ENCODE measurements around the gene NFYC.

DNA sequence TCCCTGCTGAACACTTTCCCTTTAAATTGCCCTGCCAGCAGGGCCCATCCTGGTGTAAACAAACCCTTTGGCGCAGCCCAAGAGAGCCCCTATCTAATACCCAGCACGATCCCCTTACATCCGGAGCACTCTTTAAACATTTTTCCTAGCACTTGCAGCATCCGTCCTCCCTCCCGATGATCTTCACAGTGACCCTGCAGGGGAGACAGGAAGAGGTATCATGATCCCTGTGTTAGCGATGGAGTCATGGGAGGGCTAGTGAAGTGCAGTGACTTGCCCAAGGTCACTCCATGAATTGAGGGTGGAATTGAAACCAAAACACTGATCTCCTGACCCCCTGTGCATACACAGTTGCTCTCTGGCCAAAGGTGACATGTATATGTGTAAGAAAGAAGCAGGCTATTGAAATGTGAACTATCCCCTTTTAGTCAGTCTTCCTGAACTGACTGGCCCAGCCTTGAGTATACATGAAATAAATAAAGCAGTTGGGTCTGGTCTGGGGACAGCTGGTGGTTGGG, 82.3 kb downstream of the NFYC start:
- TF ChIP-seq, protein P1, sequence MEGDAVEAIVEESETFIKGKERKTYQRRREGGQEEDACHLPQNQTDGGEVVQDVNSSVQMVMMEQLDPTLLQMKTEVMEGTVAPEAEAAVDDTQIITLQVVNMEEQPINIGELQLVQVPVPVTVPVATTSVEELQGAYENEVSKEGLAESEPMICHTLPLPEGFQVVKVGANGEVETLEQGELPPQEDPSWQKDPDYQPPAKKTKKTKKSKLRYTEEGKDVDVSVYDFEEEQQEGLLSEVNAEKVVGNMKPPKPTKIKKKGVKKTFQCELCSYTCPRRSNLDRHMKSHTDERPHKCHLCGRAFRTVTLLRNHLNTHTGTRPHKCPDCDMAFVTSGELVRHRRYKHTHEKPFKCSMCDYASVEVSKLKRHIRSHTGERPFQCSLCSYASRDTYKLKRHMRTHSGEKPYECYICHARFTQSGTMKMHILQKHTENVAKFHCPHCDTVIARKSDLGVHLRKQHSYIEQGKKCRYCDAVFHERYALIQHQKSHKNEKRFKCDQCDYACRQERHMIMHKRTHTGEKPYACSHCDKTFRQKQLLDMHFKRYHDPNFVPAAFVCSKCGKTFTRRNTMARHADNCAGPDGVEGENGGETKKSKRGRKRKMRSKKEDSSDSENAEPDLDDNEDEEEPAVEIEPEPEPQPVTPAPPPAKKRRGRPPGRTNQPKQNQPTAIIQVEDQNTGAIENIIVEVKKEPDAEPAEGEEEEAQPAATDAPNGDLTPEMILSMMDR (IDR thresholded peaks at IDR 0.05): no peak
- no peak for TF ChIP-seq POLR2A (IDR thresholded peaks at IDR 0.05)
